ENCODE measurements around the gene XRRA1.

DNA sequence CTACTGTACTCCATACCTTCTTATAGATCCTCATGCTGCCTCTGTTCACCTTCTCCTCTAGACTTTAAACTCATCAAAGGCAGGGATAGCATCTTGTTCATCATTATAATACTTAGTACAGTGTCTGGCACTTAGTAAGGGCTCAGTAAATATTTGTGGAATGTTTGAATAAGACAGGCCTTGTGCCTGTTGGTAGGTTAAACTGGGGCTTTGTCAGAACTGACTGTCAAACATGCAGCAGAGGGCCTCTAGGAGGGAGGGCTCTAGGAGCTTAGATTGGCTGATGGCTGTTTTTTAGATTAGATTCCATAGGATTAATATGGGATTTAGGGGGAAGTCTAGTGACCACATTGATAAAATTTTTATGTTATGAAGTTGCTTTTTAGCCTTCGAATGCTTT, 129.5 kb downstream of the XRRA1 start:
- TF ChIP-seq, protein P1, sequence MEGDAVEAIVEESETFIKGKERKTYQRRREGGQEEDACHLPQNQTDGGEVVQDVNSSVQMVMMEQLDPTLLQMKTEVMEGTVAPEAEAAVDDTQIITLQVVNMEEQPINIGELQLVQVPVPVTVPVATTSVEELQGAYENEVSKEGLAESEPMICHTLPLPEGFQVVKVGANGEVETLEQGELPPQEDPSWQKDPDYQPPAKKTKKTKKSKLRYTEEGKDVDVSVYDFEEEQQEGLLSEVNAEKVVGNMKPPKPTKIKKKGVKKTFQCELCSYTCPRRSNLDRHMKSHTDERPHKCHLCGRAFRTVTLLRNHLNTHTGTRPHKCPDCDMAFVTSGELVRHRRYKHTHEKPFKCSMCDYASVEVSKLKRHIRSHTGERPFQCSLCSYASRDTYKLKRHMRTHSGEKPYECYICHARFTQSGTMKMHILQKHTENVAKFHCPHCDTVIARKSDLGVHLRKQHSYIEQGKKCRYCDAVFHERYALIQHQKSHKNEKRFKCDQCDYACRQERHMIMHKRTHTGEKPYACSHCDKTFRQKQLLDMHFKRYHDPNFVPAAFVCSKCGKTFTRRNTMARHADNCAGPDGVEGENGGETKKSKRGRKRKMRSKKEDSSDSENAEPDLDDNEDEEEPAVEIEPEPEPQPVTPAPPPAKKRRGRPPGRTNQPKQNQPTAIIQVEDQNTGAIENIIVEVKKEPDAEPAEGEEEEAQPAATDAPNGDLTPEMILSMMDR (IDR thresholded peaks at IDR 0.05) = no peak
- TF ChIP-seq POLR2A (IDR thresholded peaks at IDR 0.05) = no peak
